Suppressor macrophage treated with lipopolysaccharide for 1 hour (primary cell): ENCODE measurements around the gene TCFL5.
"Not testable (repeated sequence)": the region's sequence is repeated elsewhere in the genome, so short reads cannot be mapped to it uniquely, and the experiment has no call there.

Source experiments
- DNase-seq, 3 donors: peaks; one replicate each; pipeline ENCODE4 v3.0.0-alpha.2; 2020 to 2022

Gene TCFL5

DNA sequence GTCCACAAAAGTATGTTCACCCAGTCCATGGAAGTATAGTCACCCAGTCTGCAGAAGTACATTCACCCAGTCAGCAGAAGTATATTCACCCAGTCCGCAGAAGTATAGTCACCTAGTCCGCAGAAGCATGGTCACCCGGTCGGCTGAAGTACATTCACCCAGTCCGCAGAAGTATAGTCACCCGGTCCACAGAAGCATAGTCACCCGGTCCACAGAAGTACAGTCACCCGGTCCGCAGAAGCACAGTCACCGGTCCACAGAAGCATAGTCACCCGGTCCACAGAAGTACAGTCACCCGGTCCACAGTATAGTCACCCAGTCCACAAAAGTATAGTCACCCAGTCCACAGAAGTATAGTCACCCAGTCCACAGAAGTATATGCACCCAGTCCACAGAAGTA lies 8.8 kb downstream of the TCFL5 start:
- no peak for DNase-seq

DNA sequence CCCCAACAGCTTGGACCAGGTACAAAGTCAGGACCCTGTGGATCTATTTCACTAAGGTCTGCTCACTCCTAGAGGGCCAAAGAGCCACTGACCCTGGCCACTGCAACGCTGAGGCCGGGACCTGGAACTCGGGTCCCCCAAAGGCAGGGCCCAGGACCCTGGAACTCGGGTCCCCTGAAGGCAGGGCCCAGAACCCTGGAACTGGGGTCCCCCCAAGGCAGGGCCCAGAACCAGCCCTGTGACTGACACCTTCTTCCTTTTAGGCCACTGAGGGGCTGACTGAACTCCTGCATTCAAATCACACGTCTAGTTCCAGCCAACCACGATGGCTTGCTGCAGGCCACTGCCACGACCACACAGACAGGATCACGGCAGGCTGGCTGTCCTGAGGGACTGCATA lies 9.4 kb downstream of the TCFL5 start:
- no peak for DNase-seq

DNA sequence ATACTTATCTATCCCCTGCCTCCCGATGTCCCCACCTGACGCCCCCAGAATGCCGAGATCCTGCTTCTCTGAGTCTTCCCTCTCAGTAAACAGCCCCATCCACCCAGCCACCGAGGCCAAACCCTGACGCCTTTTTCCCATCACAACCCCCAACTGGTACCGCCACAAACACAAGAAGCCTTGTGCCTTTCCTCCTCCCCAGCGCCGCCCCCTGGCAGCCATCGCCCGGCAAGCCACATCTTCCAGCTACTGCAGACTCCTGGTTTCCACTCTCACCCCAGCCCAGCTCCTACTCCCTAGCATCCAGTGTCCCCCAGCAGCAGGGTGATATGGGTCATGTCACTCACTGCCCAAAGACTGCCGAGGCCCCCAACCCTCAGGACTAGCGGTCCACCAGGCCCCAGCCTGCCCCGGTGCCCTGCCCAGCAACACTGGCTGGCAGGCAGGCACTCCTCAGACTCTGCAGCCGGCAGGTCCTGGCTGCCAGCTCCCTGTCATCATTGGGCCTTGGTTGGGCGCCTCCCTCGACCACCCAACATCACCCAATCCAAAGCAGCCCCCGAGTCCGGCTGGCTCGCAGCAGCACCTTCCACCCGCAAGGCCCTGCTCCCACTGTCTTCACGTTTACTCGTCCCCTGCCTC lies 11.2 kb downstream of the TCFL5 start:
- DNase-seq = no peak

- DNase-seq = no peak
These were observed 12.2 kb downstream of the TCFL5 start for GRCh38 chr20:62849431-62849830.

- DNase-seq = not testable (repeated sequence)
These were observed 12.7 kb downstream of the TCFL5 start for GRCh38 chr20:62848917-62849316.

DNA sequence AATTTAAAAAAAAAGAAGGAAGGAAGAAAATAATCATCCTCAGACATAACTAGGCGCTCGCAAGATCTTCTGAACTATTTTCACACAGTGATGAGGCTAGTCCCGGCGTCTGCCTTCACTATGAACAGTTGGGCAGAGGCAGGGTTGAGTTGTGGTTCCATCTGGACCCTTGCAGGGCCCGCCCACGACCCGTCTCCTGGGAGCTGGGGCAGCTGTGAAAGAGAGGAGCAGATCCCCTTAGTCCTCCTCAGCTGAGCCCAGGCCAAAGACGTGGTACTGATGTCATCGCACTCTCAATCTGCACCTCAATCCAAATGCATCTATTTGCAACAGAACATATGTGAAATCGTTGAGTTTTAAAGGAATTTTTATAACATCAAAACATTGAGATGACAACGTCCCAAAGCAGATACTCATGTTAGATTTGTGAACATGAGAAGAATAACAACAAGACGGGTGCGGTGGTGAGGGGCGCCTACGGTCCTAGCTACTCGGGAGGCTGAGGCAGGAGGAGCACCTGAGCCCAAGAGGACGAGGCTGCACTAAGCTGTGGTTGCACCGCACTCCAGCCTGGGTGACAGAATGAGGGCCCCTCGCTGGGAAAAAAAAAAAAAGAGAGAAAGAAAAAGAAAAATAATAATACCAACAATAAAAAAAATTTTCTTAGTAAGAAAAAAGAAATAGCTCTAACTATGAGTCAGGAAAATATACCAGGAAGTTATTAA lies 15.3 kb downstream of the TCFL5 start:
- DNase-seq = no peak

- DNase-seq = no peak
These were observed 16.0 kb downstream of the TCFL5 start for GRCh38 chr20:62845416-62846160.

DNA sequence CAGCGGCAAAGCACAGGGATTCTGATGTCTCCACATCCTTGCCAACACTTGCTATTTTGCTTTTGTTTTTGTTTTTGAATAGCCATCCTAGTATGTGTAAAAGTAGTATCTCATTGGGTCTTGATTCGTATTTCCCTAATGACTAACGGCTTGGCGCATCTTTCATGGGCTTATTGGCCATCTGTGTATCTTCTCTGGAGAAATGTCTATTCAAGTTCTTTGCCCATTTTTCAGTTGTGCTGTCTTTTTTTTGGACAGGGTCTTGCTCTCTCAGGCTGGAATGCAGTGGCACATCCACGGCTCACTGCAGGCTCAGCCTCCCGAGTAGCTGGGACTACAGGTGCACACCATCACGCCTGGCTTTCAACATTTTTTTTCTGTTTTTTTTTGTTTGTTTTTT lies 17.4 kb downstream of the TCFL5 start:
- no peak for DNase-seq

DNA sequence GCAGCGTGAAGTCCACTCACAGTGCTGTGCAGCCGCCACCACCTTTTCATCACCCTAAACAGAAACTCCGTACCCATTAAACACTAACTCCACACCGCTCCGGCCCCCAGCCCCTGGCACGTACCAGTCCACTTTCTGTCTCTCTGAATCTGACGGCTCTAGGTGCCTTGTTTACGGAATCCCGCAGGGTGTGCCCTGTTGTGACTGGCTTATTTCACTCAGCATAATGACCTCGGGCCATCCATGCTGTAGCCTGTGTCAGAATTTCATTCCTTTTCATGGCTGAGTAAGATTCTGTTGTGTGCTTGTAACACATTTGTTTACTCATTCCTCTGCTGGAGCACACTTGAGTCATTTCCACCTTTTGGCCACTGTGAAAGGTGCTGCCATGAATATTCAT lies 18.0 kb downstream of the TCFL5 start:
- DNase-seq = no peak

- DNase-seq = no peak
These were observed 19.9 kb downstream of the TCFL5 start for GRCh38 chr20:62841705-62842212.

DNA sequence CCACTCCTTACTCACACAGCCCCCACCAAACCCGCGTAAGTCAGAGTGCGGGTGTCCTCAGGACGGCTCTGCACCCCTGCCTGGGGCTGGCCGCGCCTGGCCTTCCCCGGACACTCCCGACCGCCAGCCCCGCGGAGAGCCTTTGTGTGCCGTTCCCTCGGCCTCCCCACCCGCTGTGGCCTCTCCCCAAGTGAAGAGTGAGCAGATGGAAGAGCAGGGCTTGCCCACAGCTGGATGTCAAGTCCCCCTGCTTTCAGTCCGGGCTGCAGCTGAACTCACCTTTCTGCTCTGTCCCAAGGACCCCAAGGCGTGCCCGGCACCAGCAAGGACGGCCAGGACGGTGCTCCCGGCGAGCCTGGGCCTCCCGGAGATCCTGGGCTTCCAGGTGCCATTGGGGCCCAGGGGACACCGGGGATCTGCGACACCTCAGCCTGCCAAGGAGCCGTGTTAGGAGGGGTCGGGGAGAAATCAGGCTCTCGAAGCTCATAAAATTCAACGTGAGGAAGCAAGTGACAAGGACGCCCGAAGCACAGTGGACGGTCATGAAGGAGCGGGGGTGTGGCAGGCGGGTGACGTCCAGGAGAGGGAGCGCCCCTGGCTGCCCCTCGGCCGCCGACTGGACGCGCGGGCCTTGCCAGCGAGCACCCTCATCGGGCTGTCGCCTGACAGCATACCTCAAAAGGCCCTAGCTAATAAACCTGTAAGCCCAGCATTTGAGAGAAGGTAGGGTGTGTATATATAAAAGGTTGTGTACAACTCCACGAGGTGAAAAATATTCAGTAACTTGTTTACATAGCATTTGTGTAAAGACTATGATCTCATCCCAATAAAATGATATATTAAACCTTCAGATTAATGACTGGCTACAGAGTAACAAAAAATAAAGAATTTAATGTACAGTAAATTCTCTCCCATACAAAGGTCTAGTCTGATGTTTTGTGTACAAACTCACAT lies 21.1 kb downstream of the TCFL5 start:
- no peak for DNase-seq

DNA sequence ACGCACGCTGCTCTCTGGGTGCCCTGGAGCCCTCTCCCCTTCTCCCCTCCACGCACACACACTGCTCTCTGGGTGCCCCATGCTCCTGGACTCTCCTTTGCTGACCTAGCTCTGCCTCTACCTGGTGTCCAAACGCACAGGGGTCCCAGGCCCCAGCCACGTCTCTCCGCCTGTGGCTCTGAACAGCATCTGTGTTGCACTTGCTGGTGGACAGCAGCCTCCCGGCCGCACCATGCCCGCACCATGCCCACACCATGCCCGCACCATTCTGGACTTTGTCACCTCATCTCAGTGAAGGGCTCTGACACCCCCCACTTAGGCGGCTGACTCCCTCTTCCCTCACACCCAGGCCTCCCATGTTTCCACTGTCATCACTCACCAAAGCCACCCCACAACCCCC lies 21.8 kb downstream of the TCFL5 start:
- no peak for DNase-seq

- no peak for DNase-seq
These were observed 22.4 kb downstream of the TCFL5 start for GRCh38 chr20:62839261-62839660.

DNA sequence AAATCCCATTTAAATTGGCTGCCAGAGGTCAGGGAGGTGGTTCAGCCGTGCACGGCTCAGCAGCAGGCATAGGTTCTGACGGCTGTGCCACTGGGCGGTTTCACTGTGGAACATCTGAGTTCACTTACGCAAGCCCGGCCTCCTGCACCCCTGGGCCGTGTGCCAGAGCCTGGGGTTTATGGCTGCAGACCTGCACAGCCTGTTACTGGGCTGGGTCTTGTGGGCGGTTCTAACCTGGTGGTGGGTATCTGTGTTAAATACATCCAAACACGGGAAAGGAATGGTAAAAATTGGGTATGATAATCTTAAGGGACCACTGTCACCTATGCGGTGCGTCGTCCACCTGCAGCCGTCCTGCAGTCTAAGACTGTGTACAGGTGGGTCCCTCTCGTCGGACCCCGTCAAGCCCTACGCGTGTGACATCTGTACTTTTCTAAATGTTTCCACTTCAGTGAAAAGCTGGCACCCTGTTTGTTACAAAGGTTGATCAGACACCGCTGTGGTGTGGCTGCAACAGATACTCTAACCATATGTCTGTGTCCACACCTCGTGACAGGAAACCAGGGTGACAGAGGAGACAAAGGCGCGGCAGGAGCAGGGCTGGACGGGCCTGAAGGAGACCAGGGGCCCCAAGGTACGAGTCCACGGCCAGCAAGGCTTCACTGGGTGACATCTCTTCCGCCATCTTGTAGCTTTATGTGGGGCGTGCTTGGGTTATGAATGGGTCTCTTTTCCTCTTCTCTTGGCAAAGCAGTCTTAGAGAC lies 23.3 kb downstream of the TCFL5 start:
- DNase-seq = peak in 2 of 3 donors; percentile 32 to 46

GRCh38 chr20:62837790-62838127 lies 23.9 kb downstream of the TCFL5 start:
- DNase-seq = peak in 1 of 3 donors; percentile 37

GRCh38 chr20:62836967-62837490 lies 24.6 kb downstream of the TCFL5 start:
- no peak for DNase-seq

DNA sequence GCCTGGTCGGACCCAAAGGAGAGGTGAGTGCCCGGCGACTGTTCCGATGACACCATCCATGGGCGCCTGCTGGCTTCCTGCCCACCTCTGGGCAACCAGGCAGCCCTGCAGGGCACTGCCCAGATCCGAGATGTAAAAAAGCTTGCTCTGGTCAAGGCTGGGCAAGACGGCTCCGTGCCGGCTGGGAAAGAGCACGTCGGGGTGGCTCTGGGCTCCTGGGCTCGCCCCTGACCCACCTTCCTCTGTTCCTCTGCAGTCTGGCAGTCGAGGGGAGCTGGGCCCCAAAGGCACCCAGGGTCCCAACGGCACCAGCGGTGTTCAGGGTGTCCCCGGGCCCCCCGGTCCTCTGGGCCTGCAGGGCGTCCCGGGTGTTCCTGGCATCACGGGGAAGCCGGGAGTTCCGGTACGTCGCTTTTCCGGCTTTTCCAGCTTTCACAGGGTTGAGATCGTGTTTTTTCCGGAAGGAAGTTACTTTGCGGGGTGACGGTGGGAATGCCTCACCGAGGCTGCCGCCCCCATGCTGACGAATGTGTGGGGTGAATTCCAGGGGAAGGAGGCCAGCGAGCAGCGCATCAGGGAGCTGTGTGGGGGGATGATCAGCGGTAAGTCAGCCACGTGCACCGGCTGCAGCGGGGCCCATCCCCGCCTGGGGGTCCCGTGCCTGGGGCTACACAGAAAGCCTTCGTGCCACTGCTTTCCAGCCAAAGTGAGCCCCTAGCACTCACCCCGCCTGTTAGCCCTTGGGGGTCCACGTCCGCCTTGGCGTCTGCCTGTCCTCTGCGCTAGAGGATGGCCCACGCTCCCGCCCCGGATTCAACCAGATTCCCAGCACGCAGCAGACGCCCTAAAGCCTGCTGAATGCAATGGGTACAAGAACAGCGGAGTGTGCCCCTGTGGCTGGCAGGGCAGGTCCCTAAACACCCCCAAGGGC lies 25.4 kb downstream of the TCFL5 start:
- no peak for DNase-seq

DNA sequence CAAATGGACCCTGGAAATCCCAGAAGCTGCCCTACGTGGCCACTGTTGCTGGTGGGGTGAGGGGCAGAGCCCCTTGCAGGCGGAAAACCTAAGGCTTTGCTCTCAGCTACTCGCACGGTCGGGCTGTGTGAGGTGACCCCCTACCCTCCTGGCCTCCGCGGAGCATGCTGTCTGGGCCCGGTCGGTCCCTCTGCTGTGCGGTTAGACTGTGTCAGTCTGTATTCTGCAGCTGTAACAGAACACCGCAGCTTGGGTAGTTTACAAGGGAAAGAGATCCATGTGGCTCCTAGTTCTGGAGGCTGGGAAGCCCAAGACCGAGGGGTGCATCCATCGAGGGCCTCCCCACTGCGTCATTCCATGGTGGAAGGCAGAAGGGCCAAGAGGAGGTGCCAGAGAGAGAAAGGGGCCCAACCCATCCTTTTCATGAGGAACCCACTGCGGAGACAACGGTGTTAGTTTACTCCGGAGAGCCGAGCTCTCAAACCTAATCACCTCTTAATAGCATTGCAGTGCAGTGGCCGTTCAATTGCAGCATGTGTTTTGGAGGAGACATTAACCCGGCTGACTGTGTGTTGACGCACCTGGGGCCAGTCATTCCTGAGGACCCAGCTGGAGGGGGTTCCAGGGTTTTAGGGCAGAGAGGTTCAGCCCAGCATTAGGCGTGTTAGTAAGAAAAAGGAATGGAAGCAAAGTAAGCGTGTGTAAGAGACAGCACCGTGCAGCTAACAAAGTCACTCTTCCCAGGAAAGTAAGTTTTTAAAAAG lies 26.5 kb downstream of the TCFL5 start:
- no peak for DNase-seq

- DNase-seq = peak in 2 of 3 donors; percentile 30 to 46
These were observed 28.7 kb downstream of the TCFL5 start for GRCh38 chr20:62832951-62833391.
